ENCODE measurements around the gene SMOC1.

SMOC1 gene

DNA sequence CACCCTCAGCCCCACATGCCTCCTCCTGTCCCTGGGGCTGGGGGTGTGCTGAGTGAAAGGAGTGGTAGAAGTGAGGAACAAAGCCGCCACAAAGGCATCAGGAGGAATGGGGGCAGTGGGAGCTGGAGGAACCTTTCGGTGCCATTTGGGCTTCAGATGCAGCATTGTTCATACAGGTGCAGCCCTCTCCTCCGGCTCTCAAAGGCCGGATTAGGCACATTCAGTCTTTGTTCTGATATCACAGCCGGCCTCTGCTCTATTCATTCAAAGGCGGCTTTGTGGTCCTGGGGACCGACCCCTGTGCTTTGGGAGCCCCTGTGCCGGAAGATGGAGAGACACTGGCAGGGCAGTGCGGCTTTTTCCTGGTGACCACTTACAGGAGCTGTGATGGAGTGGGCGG, 53.2 kb downstream of the SMOC1 start:
- ChIA-PET CTCF (no interaction called here), POLR2A (no interaction called here)
- no peak for DNase-seq (ENCODE audit: extremely low spot score)
- TF ChIP-seq L3MBTL2 (conservative IDR thresholded peaks at IDR 0.05) (no peak), NFRKB (IDR thresholded peaks at IDR 0.05) (no peak), TARDBP (IDR thresholded peaks at IDR 0.05) (no peak), BHLHE40 (IDR thresholded peaks at IDR 0.05; ENCODE audit: borderline replicate concordance) (no peak), LEF1 (IDR thresholded peaks at IDR 0.05; ENCODE audit: borderline replicate concordance) (no peak), FOXA1 (IDR thresholded peaks at IDR 0.05) (no peak), FOXK2 (IDR thresholded peaks at IDR 0.05) (no peak), ZNF384 (IDR thresholded peaks at IDR 0.05) (no peak), ELF4 (IDR thresholded peaks at IDR 0.05) (no peak), SUZ12 (IDR thresholded peaks at IDR 0.05) (no peak), CTBP1 (IDR thresholded peaks at IDR 0.05; ENCODE audit: borderline replicate concordance) (no peak)
- TF ChIP-seq, protein P1, sequence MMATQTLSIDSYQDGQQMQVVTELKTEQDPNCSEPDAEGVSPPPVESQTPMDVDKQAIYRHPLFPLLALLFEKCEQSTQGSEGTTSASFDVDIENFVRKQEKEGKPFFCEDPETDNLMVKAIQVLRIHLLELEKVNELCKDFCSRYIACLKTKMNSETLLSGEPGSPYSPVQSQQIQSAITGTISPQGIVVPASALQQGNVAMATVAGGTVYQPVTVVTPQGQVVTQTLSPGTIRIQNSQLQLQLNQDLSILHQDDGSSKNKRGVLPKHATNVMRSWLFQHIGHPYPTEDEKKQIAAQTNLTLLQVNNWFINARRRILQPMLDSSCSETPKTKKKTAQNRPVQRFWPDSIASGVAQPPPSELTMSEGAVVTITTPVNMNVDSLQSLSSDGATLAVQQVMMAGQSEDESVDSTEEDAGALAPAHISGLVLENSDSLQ (IDR thresholded peaks at IDR 0.05), result no peak

DNA sequence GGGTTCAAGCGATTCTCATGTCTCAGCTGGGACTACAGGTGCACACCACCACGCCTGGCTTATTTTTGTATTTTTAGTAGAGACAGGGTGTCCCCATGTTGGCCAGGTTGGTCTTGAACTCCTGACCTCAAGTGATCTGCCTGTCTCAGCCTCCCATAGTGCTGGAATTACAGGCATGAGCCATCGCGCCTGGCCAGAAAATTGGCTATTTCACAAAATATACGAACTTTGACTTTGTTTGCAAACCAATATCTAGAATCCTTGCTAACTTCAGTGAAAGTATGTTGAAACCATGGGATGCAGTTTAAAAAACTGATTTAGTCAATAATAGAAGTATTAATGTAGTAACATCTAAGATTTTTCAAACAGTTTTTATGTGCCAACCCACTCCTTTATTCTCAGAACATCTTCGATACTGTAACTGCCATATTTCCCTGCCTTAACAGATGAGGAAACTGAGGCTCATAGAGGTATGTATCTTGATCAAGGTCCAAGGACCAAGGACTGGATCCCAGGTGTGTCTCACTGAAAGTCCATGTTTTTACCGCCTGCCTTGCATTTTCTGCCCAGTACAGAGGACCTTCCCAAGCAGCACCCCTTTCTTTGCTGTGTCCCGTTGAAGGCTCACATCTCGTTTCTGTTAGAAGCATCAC, 54.5 kb downstream of the SMOC1 start:
- ChIA-PET POLR2A (no interaction called here), CTCF (no interaction called here)

DNA sequence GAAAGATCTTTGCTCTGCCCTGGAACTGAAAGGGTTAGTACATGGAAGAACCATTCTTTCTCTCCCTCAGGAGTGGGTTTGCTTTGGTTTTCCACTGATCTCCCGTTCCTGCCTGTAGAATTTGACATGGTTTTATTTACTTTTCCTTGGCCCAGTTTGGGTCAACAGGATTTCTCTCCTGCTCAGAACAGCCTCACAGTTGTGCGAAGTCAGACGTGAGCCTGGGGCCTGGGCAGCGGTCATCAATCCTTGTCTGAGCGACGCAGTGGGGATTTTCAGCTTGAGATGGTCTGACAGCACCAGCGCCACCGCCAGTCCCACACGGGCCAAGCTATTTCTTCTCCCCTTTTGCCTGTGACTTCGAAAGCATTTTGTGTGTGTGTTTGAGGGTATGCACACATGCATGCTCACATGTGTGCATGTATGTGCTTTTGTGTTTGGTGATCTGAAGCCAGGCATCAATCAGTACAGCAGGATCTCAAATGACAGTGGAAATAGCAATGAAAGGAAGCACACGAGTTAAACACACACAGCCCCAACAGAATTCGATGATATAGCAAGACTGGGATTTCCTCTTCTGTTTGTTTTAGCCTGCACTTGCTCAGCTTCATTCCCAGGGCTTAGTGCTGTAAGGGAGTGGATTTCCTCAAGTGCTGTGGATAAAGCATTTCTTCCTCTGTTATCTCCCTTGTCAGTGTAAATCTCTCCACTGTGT, 58.3 kb downstream of the SMOC1 start:
- POLR2A ChIA-PET, result interaction anchor here (0.6 kb wide), 1 partner anchor 59 kb away, joined by 3 read pairs; the partner anchor contains the start of gene SMOC1
- TF ChIP-seq TARDBP (IDR thresholded peaks at IDR 0.05) (no peak), ZNF384 (IDR thresholded peaks at IDR 0.05) (no peak), SUZ12 (IDR thresholded peaks at IDR 0.05) (no peak), FOXM1 (IDR thresholded peaks at IDR 0.05; ENCODE audit: borderline replicate concordance) (no peak), FOXK2 (IDR thresholded peaks at IDR 0.05) (no peak), HDGF (IDR thresholded peaks at IDR 0.05; ENCODE audit: borderline replicate concordance) (no peak)
- no peak for DNase-seq (ENCODE audit: extremely low spot score)
- CTCF ChIA-PET, result no interaction called here

More for the DNA sequence above, 54.5 kb downstream of the SMOC1 start:
- TF ChIP-seq FOXA1 (IDR thresholded peaks at IDR 0.05) (no peak), ARNT (IDR thresholded peaks at IDR 0.05) (no peak), TARDBP (IDR thresholded peaks at IDR 0.05) (no peak), CTBP1 (IDR thresholded peaks at IDR 0.05; ENCODE audit: borderline replicate concordance) (no peak)
- no peak for DNase-seq (ENCODE audit: extremely low spot score)

DNA sequence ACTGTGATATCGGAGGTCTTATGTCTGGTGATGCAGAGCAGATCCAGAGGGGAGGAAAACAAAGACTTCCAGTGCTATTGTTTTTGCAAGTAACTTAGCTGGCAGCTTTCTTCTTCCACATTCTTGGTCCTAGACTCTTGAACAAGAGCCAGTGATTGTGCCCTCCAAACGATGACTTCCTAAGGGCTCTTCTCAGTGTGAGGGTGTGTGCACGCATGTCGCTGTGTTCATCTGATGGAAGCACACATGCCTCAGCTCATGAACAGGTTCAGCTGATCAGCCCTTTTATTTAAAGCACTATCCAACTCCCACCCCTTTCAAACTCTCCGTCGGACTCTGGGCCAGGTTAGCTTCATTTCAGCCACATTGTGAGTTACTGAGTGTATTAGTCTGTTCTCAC, 59.5 kb downstream of the SMOC1 start:
- DNase-seq (ENCODE audit: extremely low spot score), result no peak
- CTCF ChIA-PET, result no interaction called here
- TF ChIP-seq SP1 (IDR thresholded peaks at IDR 0.05), result no peak
- TF ChIP-seq, protein P1 (IDR thresholded peaks at IDR 0.05), result no peak
- TF ChIP-seq CTBP1 (IDR thresholded peaks at IDR 0.05; ENCODE audit: borderline replicate concordance), result no peak
- TF ChIP-seq ELF4 (IDR thresholded peaks at IDR 0.05), result no peak
- TF ChIP-seq ARNT (IDR thresholded peaks at IDR 0.05), result no peak
- TF ChIP-seq ZNF384 (IDR thresholded peaks at IDR 0.05), result no peak
- TF ChIP-seq NFRKB (IDR thresholded peaks at IDR 0.05), result no peak
- TF ChIP-seq FOXA1 (IDR thresholded peaks at IDR 0.05), result no peak
- TF ChIP-seq LEF1 (IDR thresholded peaks at IDR 0.05; ENCODE audit: borderline replicate concordance), result no peak
- no peak for TF ChIP-seq FOXM1 (IDR thresholded peaks at IDR 0.05; ENCODE audit: borderline replicate concordance)
- no peak for TF ChIP-seq SUZ12 (IDR thresholded peaks at IDR 0.05)
- TF ChIP-seq BHLHE40 (IDR thresholded peaks at IDR 0.05; ENCODE audit: borderline replicate concordance), result no peak
- no peak for TF ChIP-seq TARDBP (IDR thresholded peaks at IDR 0.05)
- POLR2A ChIA-PET, result no interaction called here

DNA sequence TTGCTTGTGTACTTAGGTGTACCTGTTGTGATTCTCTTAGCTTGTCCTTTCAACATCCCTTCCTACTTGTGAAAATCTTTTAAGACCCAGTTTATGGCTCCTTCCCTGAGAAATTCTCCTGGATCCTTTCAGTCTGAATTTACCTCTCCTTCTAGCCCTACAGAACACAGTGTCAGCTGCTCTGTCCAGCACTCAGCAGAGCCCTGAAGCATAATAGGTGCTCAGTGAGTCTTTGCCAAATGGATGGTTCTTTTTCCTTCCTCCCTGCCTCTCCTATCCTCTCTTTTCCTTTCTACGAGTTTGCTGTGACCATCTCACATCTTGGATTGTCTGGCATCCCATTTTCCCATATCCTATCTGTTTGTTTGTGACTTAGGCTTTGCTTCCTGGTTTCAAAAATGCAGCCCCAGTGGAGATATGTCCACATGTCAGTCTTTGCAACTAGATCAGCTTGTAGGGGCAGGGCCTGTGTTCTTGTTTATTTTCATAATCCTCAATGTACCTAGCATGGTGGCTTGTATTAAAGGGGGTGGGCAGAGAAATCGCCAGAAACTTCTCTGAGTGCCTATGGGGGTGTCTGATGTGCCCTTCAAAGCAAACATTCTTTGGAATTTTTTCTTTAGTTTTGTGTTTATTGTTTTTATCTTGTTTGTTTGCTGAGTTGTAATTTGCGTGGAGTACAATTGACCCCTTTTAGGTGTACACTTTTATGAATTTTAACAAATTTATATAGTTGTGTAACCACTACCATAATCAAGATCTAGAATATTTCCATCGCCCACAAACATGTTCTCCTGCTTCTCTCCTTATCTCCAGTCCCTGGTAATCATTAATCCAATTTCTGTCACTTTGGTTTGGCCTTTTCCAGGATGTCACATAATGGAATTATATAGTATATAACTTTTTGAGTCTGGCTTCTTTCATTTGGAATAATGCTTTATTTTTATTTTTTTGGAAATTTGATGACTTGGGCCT, 62.8 kb downstream of the SMOC1 start:
- no peak for DNase-seq (ENCODE audit: extremely low spot score)
- ChIA-PET CTCF (interaction anchor here (1.1 kb wide), 1 partner anchor 54 kb away, joined by 4 read pairs; no protein-coding TSS in a partner anchor), POLR2A (no interaction called here)
- no peak for TF ChIP-seq BHLHE40 (IDR thresholded peaks at IDR 0.05; ENCODE audit: borderline replicate concordance)
- TF ChIP-seq ELF4 (IDR thresholded peaks at IDR 0.05), result no peak
- TF ChIP-seq CTBP1 (IDR thresholded peaks at IDR 0.05; ENCODE audit: borderline replicate concordance), result no peak
- TF ChIP-seq FOXM1 (IDR thresholded peaks at IDR 0.05; ENCODE audit: borderline replicate concordance), result no peak
- no peak for TF ChIP-seq FOXA1 (IDR thresholded peaks at IDR 0.05)
- no peak for TF ChIP-seq NFRKB (IDR thresholded peaks at IDR 0.05)
- TF ChIP-seq ZNF384 (IDR thresholded peaks at IDR 0.05), result no peak
- no peak for TF ChIP-seq SUZ12 (IDR thresholded peaks at IDR 0.05)
- TF ChIP-seq FOXK2 (IDR thresholded peaks at IDR 0.05), result no peak
- no peak for TF ChIP-seq ARNT (IDR thresholded peaks at IDR 0.05)
- no peak for TF ChIP-seq L3MBTL2 (conservative IDR thresholded peaks at IDR 0.05)
- TF ChIP-seq SP1 (IDR thresholded peaks at IDR 0.05), result no peak

DNA sequence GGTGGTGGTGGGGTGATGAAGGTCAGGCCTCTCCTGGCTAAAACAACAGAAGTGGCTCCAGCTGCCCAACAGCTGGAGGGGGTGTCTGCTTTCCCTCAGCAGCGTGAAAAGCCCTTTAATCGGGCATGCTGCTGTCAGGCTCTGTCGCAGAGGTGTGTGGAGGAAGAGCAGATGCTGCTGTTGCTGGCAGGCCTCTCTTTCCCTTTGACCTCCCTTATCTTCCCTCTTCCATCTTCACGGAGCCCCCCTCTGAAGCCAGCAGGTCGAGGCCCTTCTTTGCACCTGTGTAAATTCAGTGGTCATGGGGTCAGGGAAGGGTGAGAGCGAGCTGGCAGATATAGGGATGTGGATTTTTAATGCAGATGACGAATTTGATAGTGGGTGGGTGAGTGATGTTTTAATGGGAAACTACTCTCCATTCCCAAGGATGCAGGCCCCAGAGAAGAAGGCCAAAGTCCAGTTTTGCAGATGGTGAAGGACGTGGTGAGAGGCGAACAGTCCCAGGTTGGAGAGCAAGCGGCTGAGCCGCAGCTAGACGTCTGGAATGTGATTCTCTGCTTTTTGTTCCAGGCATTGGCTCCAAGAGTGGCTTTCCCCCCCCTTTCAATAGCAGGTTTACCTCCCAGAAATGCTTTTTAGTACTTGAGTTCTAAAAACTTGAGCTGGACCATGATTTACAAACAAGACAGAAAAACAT, 64.0 kb downstream of the SMOC1 start:
- POLR2A ChIA-PET, result no interaction called here
- TF ChIP-seq, protein P1 (IDR thresholded peaks at IDR 0.05), result no peak
- TF ChIP-seq CTBP1 (IDR thresholded peaks at IDR 0.05; ENCODE audit: borderline replicate concordance) (no peak), BHLHE40 (IDR thresholded peaks at IDR 0.05; ENCODE audit: borderline replicate concordance) (no peak), ELF4 (IDR thresholded peaks at IDR 0.05) (no peak), NFRKB (IDR thresholded peaks at IDR 0.05) (no peak), FOXM1 (IDR thresholded peaks at IDR 0.05; ENCODE audit: borderline replicate concordance) (no peak), LEF1 (IDR thresholded peaks at IDR 0.05; ENCODE audit: borderline replicate concordance) (no peak), L3MBTL2 (conservative IDR thresholded peaks at IDR 0.05) (no peak), ZNF384 (IDR thresholded peaks at IDR 0.05) (no peak)
- CTCF ChIA-PET, result no interaction called here
- no peak for DNase-seq (ENCODE audit: extremely low spot score)
